Fibroblast of villous mesenchyme (primary cell): Measurements from ENCODE around the gene RFNG. TPM values are rescaled to one million over a fixed set of nuclear protein-coding genes. Genes with fewer than 3 reads are reported as not detected.

ENCODE experiments used
- DNase-seq: peaks from one replicate; pipeline ENCODE4 v3.0.0-alpha.2; 2010; ENCODE audit warnings: low read depth
- H3K4me3 ChIP-seq: 2 replicates; pipeline ENCODE4 v1.5.1; 2011; ENCODE audit warnings: low read depth, mild to moderate bottlenecking, low read length
- CTCF ChIP-seq: IDR thresholded peaks from 2 replicates; pipeline ENCODE4 v1.5.1; 2012; ENCODE audit warnings: low read depth, mild to moderate bottlenecking, low read length; ENCODE audit not compliant: insufficient read depth
- total RNA-seq: library from RNA; depleted of rRNA; stranded (reverse); fragments of >200 nt; gene quantifications from 2 replicates; pipeline ENCODE4 v1.2.3, GENCODE V29; 2012

The RFNG gene
- total RNA-seq, 1 donor = 47.5 TPM

DNA sequence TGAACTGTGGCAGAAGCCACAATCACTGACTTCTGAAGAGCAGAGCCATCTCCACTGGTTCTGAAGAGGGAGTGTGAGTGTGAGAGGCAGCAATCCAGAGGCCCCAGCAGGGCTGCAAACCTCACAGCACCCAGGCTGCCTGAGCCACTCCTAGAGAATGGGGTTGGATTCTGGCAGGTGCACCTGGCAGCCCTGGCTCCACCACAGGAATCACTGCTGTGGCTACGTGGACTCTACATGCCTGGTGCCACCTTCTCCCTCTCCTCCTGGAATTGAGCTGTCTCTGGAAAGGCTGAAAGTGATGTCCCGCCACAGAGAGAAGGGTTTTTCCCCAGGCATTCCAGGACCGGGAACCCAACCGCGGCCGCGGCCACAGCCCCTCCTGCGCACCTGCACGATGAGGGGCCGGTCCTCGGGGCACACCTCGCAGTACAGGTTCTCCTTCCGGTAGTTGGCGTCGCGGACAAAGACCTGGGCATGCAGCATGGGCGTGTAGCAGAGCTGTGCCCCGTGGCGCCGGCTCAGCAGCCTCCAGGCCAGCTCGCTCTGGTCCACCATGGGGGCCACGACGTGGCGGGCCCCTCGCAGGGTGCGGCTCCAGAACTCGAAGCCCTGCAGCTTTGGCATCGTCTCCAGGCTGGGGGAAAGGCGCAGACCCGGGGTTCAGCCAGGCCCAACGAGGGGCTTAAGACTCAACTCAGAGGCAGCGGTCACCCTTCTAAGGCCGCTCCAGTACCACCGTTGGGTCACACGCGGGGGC is 13.0 kb upstream of the RFNG start:
- DNase-seq = no peak
- TF ChIP-seq CTCF = no peak
- peak overlapping the region; percentile 82 for H3K4me3 ChIP-seq

DNA sequence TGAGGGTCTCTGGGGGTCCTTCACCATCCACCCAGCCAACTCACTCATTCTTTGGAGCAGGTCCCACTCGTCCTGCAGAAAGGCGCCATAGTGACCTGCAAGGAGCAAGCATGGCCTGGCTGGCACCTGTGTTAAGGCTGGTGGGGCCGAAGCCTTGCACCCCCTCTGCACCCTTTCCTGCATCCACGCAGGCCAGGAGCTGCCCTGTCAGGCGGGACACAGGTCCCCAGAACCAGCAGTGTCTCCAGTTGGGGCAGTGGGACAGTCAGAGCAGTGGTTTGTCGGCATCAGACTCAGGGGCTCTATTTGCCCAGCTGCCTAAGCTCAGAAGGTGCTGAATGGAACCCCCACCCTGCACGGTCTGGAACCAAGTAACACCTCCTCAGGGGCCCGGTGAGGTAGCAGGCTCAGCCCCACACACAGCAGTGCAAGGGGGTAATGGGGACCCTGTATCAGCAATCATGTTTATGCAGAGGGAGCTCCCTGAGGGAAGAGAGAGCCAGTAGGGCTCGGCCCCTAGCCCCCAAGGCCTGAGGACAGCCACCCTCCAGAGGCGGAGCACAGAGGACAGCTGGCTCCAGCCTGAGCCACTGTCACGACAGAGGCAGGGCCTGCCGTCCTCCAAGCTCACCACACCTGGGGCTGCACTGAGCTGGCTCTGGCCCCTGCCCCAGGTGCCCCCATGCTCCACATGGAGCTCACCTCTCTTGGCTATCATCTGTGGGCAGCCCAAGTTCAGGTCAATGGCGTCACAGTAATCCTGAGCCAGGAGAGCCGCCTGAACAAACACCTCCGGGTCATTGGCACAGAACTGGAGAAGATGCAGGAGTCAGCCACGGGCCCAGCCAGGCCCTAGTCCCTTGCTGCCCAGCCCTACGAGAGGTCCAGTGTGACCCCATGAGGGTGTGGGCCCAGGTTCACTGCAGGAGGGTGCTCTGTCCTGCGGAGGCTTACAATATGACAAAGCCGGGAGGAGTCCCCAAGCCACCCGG is 12.1 kb upstream of the RFNG start:
- no peak overlapping the region for H3K4me3 ChIP-seq
- no peak for TF ChIP-seq CTCF
- no peak for DNase-seq

DNA sequence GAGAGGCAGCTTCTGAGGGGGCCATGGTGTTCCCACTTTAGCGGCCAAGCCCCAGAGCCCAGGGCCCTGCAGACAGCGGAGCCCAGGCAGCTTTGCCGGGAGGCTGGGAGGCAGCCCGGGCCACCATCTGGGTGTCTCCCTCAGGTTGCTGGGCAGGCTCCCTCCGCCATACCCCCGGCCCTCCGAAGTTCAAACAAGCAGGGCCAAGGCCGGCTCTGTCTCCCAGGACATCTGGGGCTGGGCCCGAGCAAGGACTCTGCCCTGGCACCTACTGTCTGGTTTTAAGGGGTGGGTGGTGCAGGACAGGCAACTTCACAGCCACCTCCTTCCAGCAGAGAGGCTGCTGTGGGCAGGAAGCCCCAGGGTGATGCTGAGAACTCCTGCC is 11.4 kb upstream of the RFNG start:
- no peak for DNase-seq
- TF ChIP-seq CTCF = no peak
- no peak overlapping the region for H3K4me3 ChIP-seq

DNA sequence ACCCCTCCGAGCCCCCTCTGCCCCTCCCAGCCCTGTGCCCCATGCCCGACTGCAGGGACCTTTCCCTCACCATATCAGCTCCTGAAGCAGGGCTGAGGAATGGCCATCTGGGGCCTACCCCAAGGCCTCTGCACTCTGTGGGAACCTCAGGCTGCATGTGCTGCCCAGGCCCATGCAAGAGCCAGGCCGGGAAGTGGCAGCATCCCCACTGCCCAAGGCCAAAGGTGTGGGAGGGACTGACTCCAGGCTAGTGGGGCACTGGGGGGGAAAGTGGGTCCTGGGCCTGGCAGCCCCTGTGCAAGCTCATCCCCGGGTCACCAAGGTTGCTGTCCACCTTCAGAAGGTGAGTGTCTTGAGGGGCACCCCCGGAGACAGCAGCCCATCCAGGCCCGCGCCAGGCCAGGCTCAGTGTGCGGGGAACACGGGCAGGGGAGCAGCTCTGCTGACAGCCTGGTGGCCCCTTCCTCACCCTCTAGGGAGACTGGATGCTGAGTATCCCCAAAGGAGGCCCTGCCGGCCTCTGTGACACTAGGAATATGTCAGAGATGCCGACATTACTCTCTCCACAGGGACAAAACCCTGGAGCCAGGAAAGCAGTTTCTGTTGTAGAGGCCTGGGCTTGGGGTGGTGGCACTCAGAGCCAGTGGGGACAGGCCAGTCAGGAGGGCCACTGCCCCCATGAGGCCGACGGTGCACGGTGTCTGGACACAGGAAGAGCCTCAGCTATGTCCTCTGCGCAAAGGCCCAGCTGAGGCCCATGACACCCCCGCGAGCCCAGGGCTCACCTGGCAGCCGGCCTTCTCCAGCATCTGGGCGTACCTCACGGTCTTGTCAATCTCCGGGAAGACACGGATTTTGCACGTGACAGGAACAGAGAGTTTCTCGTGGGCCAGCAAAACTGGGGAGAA is 10.7 kb upstream of the RFNG start:
- TF ChIP-seq CTCF = no peak
- H3K4me3 ChIP-seq = no peak overlapping the region
- no peak for DNase-seq

DNA sequence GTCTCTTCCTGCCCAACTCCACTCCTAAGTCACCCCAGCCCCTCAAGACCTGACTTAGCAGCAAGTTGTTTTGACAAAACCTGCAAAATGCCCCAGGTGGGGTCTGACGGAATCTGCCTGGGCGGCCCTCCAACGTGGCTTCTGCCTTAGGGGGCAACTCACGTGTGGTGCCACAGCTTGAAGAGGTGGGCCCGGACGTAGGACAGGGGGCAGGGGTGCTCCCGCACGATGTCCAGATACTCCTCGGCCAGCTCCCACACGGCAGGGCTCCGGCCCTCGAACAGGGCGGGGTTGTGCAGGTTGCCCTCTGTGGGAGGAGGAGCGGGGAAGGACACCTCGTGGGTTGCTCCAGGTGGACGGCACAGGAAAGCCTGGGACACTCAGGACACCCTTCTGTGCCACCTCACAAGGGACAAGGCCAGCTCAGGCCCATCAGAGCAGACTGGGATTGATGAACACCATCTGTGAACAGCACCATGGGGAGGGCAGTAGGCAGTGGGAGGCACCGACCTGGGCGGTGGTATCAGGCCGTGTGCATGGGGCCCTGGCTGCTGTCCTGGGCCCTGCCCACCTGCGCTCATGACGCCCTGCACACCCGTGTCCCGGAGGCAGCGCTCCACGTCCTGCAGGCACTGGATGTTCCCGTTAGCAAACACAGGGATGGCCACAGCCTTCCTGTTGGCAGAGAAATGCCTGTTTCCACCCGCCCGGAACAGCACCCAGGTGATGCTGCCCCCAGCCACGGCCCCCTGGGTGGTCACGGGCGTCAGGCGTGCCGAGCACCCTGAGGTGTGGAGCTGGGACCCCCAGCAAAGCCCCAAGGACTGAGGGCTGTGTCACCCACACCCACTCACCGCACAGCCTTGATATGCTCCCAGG is 9.7 kb upstream of the RFNG start:
- DNase-seq = no peak
- no peak for TF ChIP-seq CTCF
- no peak overlapping the region for H3K4me3 ChIP-seq
